H9 (cell line): Measurements from ENCODE around the gene ABHD11. TPM values are rescaled to one million over a fixed set of nuclear protein-coding genes. Genes with fewer than 3 reads are reported as not detected.

Experiments used
- DNase-seq: peaks from one replicate; pipeline ENCODE4 v3.0.0-alpha.2; 2017
- H2AFZ ChIP-seq: one replicate; pipeline ENCODE4 v1.6.1; 2013; ENCODE audit warnings: mild to moderate bottlenecking, low read length, control low read depth, moderate library complexity
- H2AK5ac ChIP-seq: 2 replicates; pipeline ENCODE4 v1.6.1; 2013; ENCODE audit warnings: low read length, control low read depth, mixed read lengths; ENCODE audit not compliant: insufficient read length
- H2BK120ac ChIP-seq: one replicate; pipeline ENCODE4 v1.6.1; 2013; ENCODE audit warnings: low read depth, mild to moderate bottlenecking, low read length, control low read depth, inconsistent platforms; ENCODE audit not compliant: poor library complexity, severe bottlenecking
- H2BK12ac ChIP-seq: 2 replicates; pipeline ENCODE4 v1.6.1; 2013; ENCODE audit warnings: low read length, control low read depth, mixed read lengths, low read depth; ENCODE audit not compliant: insufficient read length
- H2BK15ac ChIP-seq: 2 replicates; pipeline ENCODE4 v1.6.1; 2013; ENCODE audit warnings: low read depth, low read length, control low read depth
- H2BK20ac ChIP-seq: one replicate; pipeline ENCODE4 v1.6.1; 2013; ENCODE audit warnings: low read depth, mild to moderate bottlenecking, low read length, control low read depth, inconsistent platforms; ENCODE audit not compliant: poor library complexity, severe bottlenecking
- H2BK5ac ChIP-seq: 2 replicates; pipeline ENCODE4 v1.6.1; 2013; ENCODE audit warnings: low read length, control low read depth, mixed read lengths; ENCODE audit not compliant: insufficient read length
- H3K14ac ChIP-seq: 2 replicates; pipeline ENCODE4 v1.6.1; 2013; ENCODE audit warnings: low read length, control low read depth; ENCODE audit not compliant: insufficient read depth
- H3K18ac ChIP-seq: 2 replicates; pipeline ENCODE4 v1.6.1; 2013; ENCODE audit warnings: low read depth, mild to moderate bottlenecking, mixed read lengths, low read length, control low read depth; ENCODE audit not compliant: insufficient read length
- H3K23ac ChIP-seq: 2 replicates; pipeline ENCODE4 v1.6.1; 2013; ENCODE audit warnings: low read length, control low read depth, mixed read lengths, low read depth; ENCODE audit not compliant: insufficient read length
- H3K23me2 ChIP-seq: 2 replicates; pipeline ENCODE4 v1.6.1; 2013; ENCODE audit warnings: low read depth, mild to moderate bottlenecking, mixed read lengths, low read length, control low read depth; ENCODE audit not compliant: insufficient read length, poor library complexity, severe bottlenecking
- H3K27ac ChIP-seq: 2 replicates; pipeline ENCODE4 v1.5.1; 2013; ENCODE audit warnings: low read length, control low read depth, mixed read lengths, low read depth; ENCODE audit not compliant: insufficient read length
- H3K27me3 ChIP-seq: 2 replicates; pipeline ENCODE4 v1.6.1; 2013; ENCODE audit warnings: low read length, control low read depth, inconsistent platforms; ENCODE audit not compliant: insufficient read depth
- H3K4ac ChIP-seq: 2 replicates; pipeline ENCODE4 v1.6.1; 2013; ENCODE audit warnings: low read depth, mild to moderate bottlenecking, control low read depth, inconsistent platforms, low read length, moderate library complexity
- H3K4me1 ChIP-seq: 2 replicates; pipeline ENCODE4 v1.6.1; 2013; ENCODE audit warnings: low read length, control low read depth, inconsistent platforms; ENCODE audit not compliant: insufficient read depth
- H3K4me2 ChIP-seq: 2 replicates; pipeline ENCODE4 v1.6.1; 2013; ENCODE audit warnings: low read length, control low read depth, mixed read lengths; ENCODE audit not compliant: insufficient read length, insufficient read depth
- H3K56ac ChIP-seq: 2 replicates; pipeline ENCODE4 v1.6.1; 2013; ENCODE audit warnings: low read depth, mild to moderate bottlenecking, mixed read lengths, low read length, control low read depth; ENCODE audit not compliant: insufficient read length
- H3K79me1 ChIP-seq: 2 replicates; pipeline ENCODE4 v1.6.1; 2013; ENCODE audit warnings: low read depth, mild to moderate bottlenecking, moderate library complexity, low read length, control low read depth, inconsistent platforms; ENCODE audit not compliant: insufficient read depth, poor library complexity, severe bottlenecking
- H3K79me2 ChIP-seq: 2 replicates; pipeline ENCODE4 v1.6.1; 2013; ENCODE audit warnings: low read length, control low read depth, inconsistent platforms; ENCODE audit not compliant: insufficient read depth
- H3K9ac ChIP-seq: 2 replicates; pipeline ENCODE4 v1.6.1; 2013; ENCODE audit warnings: low read length, control low read depth, mixed read lengths; ENCODE audit not compliant: insufficient read length; ENCODE audit errors: extremely low read depth
- H3K9me3 ChIP-seq: one replicate; pipeline ENCODE4 v1.6.1; 2013; ENCODE audit warnings: low read depth, low read length, inconsistent platforms; ENCODE audit not compliant: control insufficient read depth
- H3T11ph ChIP-seq: one replicate; pipeline ENCODE4 v1.6.1; 2013; ENCODE audit warnings: mild to moderate bottlenecking, low read length, control low read depth, inconsistent platforms
- H4K20me1 ChIP-seq: one replicate; pipeline ENCODE4 v1.6.1; 2013; ENCODE audit not compliant: control insufficient read depth, insufficient read length, insufficient read depth
- H4K5ac ChIP-seq: 2 replicates; pipeline ENCODE4 v1.6.1; 2013; ENCODE audit warnings: low read depth, mild to moderate bottlenecking, mixed read lengths, low read length, control low read depth; ENCODE audit not compliant: insufficient read length
- H4K8ac ChIP-seq: replicated peaks from 2 replicates; pipeline ENCODE4 v1.6.1; 2013; ENCODE audit warnings: low read length, control low read depth, mixed read lengths, low read depth; ENCODE audit not compliant: insufficient read length
- H4K91ac ChIP-seq: 2 replicates; pipeline ENCODE4 v1.6.1; 2013; ENCODE audit warnings: low read depth, mild to moderate bottlenecking, moderate library complexity, mixed read lengths, low read length, control low read depth; ENCODE audit not compliant: insufficient read length
- H3K27ac Mint-ChIP-seq, 3 experiments: 2 replicates in 2 of 3; 3 replicates in 1 of 3; pipeline ENCODE4 v1.8.0; 2020 to 2021; ENCODE audit warnings: mixed read lengths in 3 of 3, mild to moderate bottlenecking in 1 of 3, moderate library complexity in 1 of 3
- H3K27me3 Mint-ChIP-seq: 2 replicates; pipeline ENCODE4 v1.8.0; 2021; ENCODE audit warnings: low read depth, mild to moderate bottlenecking, moderate library complexity, mixed read lengths
- H3K36me3 Mint-ChIP-seq, 3 experiments: 2 replicates in 2 of 3; 3 replicates in 1 of 3; pipeline ENCODE4 v1.8.0; 2020 to 2021; ENCODE audit warnings: low read depth in 3 of 3, mixed read lengths in 3 of 3; ENCODE audit not compliant: insufficient read depth in 1 of 3
- H3K4me1 Mint-ChIP-seq, 2 experiments: 2 replicates each; pipeline ENCODE4 v1.8.0; 2020; ENCODE audit warnings: mixed read lengths in 2 of 2
- H3K4me3 Mint-ChIP-seq, 2 experiments: 2 replicates in 1 of 2; 3 replicates in 1 of 2; pipeline ENCODE4 v1.8.0; 2020 to 2021; ENCODE audit warnings: mild to moderate bottlenecking in 2 of 2, mixed read lengths in 2 of 2, moderate library complexity in 1 of 2
- H3K9me3 Mint-ChIP-seq, 2 experiments: 2 replicates in 1 of 2; 3 replicates in 1 of 2; pipeline ENCODE4 v1.8.0; 2020; ENCODE audit warnings: mild to moderate bottlenecking in 2 of 2, mixed read lengths in 2 of 2, moderate library complexity in 1 of 2
- WGBS: extraction: QIAGEN DNeasy Blood & Tissue Kit; methylation state at CpG from one replicate; pipeline ENCODE4 v1.1.7; 2013; ENCODE audit warnings: missing lambda C conversion rate, low lambda C conversion rate, mixed read lengths; ENCODE audit not compliant: insufficient read length; ENCODE audit errors: extremely low coverage; 5-methylcytosine and 5-hydroxymethylcytosine counted together
- total RNA-seq: library from RNA; stranded (reverse); gene quantifications from 2 replicates; pipeline ENCODE4 v1.2.1, GENCODE V29; 2021
- TF ChIP-seq, protein P1 (sequence below): fragments of 200-600 bp; sonication (generic); conservative IDR thresholded peaks from 3 replicates; pipeline ENCODE4 v1.8.0; 2021; ENCODE audit warnings: antibody characterized with exemption, mild to moderate bottlenecking

Gene ABHD11
- total RNA-seq, 1 experiment from 2014 or later: 34.4 TPM

DNA sequence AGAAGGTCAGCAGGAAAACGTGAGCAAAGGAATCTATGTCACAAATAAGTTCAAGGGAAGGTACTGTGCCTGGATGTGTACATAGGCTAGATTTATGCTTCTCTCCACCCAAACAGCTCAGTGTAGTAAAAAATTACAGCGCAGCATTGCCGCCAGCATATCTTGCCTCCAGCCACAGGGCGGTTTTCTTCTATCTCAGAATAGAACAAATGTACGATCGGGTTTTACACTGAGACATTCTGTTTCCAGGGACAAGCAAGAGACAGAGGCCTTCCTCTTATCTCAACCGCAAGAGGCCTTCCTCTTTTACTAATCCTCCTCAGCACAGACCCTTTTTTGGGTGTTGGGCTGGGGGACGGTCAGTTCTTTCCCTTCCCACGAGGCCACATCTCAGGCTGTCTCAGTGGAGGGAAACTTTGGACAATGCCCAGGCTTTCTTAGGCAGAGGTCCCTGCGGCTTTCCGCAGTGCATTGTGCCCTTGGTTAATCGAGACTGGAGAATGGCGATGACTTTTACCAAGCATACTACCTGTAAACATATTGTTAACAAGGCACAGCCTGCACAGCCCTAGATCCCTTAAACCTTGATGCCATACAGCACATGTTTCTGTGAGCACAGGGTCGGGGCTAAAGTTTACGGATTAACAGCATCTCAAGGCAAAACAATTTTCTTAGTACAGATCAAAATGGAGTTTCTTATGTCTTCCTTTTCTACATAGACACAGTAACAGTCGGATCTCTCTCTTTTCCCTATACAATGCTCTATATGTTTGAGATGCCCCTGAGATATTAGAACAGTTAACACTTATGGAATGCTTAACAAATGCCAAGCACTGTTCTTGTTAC is 11.6 kb upstream of the ABHD11 start:
- Mint-ChIP-seq H3K27ac (peak overlapping the region in 1 of 3 experiments; percentile 85; a peak in 2 of 7 replicates), H3K27me3 (no peaks in the 10 kb centered on the region; the same call in none of the 2 replicates), H3K9me3 (peaks cover 0 to 3% of the 10 kb centered on the region in 2 experiments; a peak in 2 of 5 replicates), H3K4me1 (peaks cover 17 to 20% of the 10 kb centered on the region in 2 experiments), H3K4me3 (no peak overlapping the region), H3K36me3 (peaks cover 0 to 9% (median 1%) of the 10 kb centered on the region in 3 experiments; a peak in 4 of 7 replicates)
- Histone ChIP-seq H3K79me2 (no peaks in the 10 kb centered on the region), H3T11ph (no peak overlapping the region), H3K27me3 (no peaks in the 10 kb centered on the region), H2BK5ac (no peak overlapping the region), H2BK15ac (no peak overlapping the region), H3K79me1 (no peaks in the 10 kb centered on the region), H3K23ac (no peak overlapping the region), H4K20me1 (no peaks in the 10 kb centered on the region), H3K14ac (no peak overlapping the region), H2AK5ac (no peak overlapping the region), H2AFZ (no peak overlapping the region), H3K23me2 (no peaks in the 10 kb centered on the region), H3K4ac (no peak overlapping the region), H2BK20ac (no peak overlapping the region), H3K4me2 (no peak overlapping the region), H4K5ac (no peak overlapping the region), H3K56ac (no peak overlapping the region), H3K27ac (no peak overlapping the region), H3K9me3 (no peaks in the 10 kb centered on the region), H2BK120ac (no peak overlapping the region), H3K4me1 (no peaks in the 10 kb centered on the region), H2BK12ac (no peak overlapping the region), H3K9ac (no peak overlapping the region), H4K8ac (no peak overlapping the region), H3K18ac (no peak overlapping the region), H4K91ac (no peak overlapping the region)
- TF ChIP-seq, protein P1, sequence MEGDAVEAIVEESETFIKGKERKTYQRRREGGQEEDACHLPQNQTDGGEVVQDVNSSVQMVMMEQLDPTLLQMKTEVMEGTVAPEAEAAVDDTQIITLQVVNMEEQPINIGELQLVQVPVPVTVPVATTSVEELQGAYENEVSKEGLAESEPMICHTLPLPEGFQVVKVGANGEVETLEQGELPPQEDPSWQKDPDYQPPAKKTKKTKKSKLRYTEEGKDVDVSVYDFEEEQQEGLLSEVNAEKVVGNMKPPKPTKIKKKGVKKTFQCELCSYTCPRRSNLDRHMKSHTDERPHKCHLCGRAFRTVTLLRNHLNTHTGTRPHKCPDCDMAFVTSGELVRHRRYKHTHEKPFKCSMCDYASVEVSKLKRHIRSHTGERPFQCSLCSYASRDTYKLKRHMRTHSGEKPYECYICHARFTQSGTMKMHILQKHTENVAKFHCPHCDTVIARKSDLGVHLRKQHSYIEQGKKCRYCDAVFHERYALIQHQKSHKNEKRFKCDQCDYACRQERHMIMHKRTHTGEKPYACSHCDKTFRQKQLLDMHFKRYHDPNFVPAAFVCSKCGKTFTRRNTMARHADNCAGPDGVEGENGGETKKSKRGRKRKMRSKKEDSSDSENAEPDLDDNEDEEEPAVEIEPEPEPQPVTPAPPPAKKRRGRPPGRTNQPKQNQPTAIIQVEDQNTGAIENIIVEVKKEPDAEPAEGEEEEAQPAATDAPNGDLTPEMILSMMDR: no peak
- no CpG with 5 or more reads among the region's 16 CpGs for WGBS
- no peak for DNase-seq
